Measurements from ENCODE around the gene MT1E. TPM values are rescaled to one million over a fixed set of nuclear protein-coding genes. Genes with fewer than 3 reads are reported as not detected.
A peak's percentile ranks its signal among the peaks of the same experiment; 100 is the strongest.

The MT1E gene
- total and polyA plus RNA-seq, 10 donors, result 2.5 to 49.6 (median 27.0) TPM

DNA sequence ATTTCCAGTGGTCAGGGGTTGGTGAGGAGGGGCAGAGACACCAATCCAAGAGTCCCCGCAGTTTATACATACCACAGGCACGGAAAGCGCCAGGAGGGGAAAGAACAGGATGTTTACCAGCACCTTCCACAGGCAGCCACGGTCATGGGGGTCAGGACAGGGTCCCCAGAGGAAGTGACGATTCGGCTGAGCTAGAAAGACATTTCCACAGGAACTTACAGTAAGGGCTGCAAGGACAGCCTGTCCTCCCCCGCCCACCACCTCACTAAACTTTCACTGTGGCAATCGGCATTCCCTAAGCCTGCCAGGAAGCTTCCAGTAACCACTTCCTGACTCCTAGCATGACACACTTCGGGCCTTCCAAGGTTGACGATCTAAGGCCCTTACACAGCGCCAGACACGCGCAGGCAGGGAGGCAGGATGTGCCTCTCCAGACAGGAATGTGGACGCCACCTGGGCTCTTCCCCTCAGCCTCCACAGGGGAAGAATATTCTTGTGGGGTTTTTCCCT is 18.4 kb upstream of the MT1E start:
- Histone ChIP-seq H3K4me1 (peaks cover 24 to 72% (median 47%) of the 10 kb centered on the region in 6 donors), H3K27me3 (replicated peaks in 1 of 7) (no peaks in the 10 kb centered on the region), H3K27ac (peak overlapping the region; percentile 78 to 96 (median 89)), H3K9me3 (no peaks in the 10 kb centered on the region), H3K4me3 (no peak overlapping the region), H3K36me3 (no peaks in the 10 kb centered on the region)
- intact Hi-C loops (cut with DNase I; ENCODE audit: low total_unique reads), result loop anchor here (10.0 kb wide), 2 partner anchors 78 to 92 kb away; partner anchors contain the start of gene MT1X
- DNase-seq, result peak; percentile 89
- TF ChIP-seq POLR2AphosphoS5 (IDR thresholded peaks at IDR 0.05), result peak; percentile 65 to 94 (median 92)
- TF ChIP-seq POLR2A (IDR thresholded peaks at IDR 0.05), result peak in 1 of 3 donors; percentile 43
- TF ChIP-seq, protein P1, sequence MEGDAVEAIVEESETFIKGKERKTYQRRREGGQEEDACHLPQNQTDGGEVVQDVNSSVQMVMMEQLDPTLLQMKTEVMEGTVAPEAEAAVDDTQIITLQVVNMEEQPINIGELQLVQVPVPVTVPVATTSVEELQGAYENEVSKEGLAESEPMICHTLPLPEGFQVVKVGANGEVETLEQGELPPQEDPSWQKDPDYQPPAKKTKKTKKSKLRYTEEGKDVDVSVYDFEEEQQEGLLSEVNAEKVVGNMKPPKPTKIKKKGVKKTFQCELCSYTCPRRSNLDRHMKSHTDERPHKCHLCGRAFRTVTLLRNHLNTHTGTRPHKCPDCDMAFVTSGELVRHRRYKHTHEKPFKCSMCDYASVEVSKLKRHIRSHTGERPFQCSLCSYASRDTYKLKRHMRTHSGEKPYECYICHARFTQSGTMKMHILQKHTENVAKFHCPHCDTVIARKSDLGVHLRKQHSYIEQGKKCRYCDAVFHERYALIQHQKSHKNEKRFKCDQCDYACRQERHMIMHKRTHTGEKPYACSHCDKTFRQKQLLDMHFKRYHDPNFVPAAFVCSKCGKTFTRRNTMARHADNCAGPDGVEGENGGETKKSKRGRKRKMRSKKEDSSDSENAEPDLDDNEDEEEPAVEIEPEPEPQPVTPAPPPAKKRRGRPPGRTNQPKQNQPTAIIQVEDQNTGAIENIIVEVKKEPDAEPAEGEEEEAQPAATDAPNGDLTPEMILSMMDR (IDR thresholded peaks at IDR 0.05 in 8 of 11, conservative IDR thresholded peaks at IDR 0.05 in 3 of 11), result no peak
- WGBS, 5 donors, result 39 to 58% (median 43%) methylated on average over 14 of the region's 14 CpGs

DNA sequence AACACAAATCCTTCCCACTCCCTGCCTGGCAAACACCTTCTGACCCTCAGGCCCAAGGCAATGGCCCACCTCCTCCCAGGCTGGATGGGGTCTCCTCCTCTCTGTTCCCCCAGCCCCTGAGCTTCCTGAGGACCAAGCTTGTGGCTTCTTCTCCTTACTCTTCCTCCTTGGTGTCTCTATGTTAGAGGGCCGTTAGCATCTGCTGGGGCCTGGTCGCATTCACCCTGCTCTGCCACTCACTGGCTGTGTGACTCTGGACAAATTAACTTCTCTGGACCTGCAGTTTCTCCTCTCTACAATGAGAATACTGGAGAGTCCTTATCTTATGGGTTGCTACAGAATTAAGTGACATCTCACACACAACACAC is 17.9 kb upstream of the MT1E start:
- Histone ChIP-seq H3K27me3 (replicated peaks in 1 of 7) (no peaks in the 10 kb centered on the region), H3K36me3 (no peaks in the 10 kb centered on the region), H3K4me1 (peaks cover 24 to 72% (median 47%) of the 10 kb centered on the region in 6 donors), H3K4me3 (peak overlapping the region in 4 of 8 donors; percentile 57 to 75 (median 66)), H3K27ac (peak overlapping the region; percentile 78 to 96 (median 89)), H3K9me3 (no peaks in the 10 kb centered on the region)
- 47 to 68% (median 61%) methylated on average over 2 of the region's 2 CpGs for WGBS, 5 donors
- intact Hi-C loops (cut with DNase I; ENCODE audit: low total_unique reads), result loop anchor here (10.0 kb wide), 2 partner anchors 77 to 93 kb away; partner anchors contain the start of gene MT1X
- no peak for DNase-seq
- TF ChIP-seq, protein P1 (IDR thresholded peaks at IDR 0.05 in 8 of 11, conservative IDR thresholded peaks at IDR 0.05 in 3 of 11), result no peak
- TF ChIP-seq POLR2AphosphoS5 (IDR thresholded peaks at IDR 0.05) (no peak), POLR2A (IDR thresholded peaks at IDR 0.05) (no peak)

DNA sequence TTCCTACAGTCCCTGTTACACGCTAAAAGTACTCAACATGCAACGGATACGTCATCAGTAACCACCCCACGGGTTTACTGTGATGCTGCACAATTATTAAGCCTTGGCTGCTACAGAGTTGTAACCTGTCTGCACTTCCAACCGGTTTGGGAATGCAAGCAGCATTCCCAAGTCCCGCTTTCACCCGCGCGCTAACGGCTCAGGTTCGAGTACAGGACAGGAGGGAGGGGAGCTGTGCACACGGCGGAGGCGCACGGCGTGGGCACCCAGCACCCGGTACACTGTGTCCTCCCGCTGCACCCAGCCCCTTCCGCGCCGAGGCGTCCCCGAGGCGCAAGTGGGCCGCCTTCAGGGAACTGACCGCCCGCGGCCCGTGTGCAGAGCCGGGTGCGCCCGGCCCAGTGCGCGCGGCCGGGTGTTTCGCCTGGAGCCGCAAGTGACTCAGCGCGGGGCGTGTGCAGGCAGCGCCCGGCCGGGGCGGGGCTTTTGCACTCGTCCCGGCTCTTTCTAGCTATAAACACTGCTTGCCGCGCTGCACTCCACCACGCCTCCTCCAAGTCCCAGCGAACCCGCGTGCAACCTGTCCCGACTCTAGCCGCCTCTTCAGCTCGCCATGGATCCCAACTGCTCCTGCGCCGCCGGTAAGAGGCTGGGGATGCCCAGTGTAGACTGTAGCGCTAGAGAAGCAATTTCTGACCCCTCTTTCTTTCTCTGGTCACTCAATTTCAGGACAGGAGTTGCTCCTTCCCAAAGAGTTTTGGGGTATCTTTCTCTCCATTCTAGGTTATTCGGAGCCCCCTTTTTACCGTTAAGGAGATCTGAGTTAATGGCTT is 17.3 kb upstream of the MT1E start, which contains the start of gene MT2A:
Gene MT2A, plus strand, starts transcription at position 542 of the 833 bp plus-strand sequence. Its CDS starts 72 bp downstream, at position 614.
- intact Hi-C loops (cut with DNase I; ENCODE audit: low total_unique reads), result loop anchor here (10.0 kb wide), 2 partner anchors 77 to 93 kb away; partner anchors contain the start of gene MT1X
- TF ChIP-seq, protein P1 (IDR thresholded peaks at IDR 0.05 in 8 of 11, conservative IDR thresholded peaks at IDR 0.05 in 3 of 11), result peak in 1 of 11 experiments; percentile 13
- TF ChIP-seq POLR2A (IDR thresholded peaks at IDR 0.05) (peak in 1 of 3 donors; percentile 84), POLR2AphosphoS5 (IDR thresholded peaks at IDR 0.05) (peak; percentile 95)
- 6 to 16% (median 9%) methylated on average over 20 to 62 of the region's 62 CpGs for WGBS, 5 donors

More for the DNA sequence above, 17.3 kb upstream of the MT1E start, which contains the start of gene MT2A:
- DNase-seq, result peak; percentile 99
- Histone ChIP-seq H3K4me3 (peak within 1 kb of the TSS; percentile 37 to 75 (median 61)), H3K4me1 (peaks cover 24 to 72% (median 47%) of the 10 kb centered on the region in 6 donors), H3K36me3 (no peaks in the 10 kb centered on the region), H3K27me3 (replicated peaks in 1 of 7) (no peaks in the 10 kb centered on the region), H3K9me3 (no peaks in the 10 kb centered on the region), H3K27ac (peak within 1 kb of the TSS; percentile 78 to 96 (median 89))
